Testis (tissue), 2 donors: Measurements from ENCODE around the gene MMRN1.

Source experiments
- CTCF ChIP-seq, 3 experiments: fragments of 450-650 bp in 2 of 3; fragments of 200-600 bp in 1 of 3; sonication (generic) in 1 of 3; IDR thresholded peaks; one replicate each; pipeline ENCODE4 v1.5.1; 2016 to 2019; ENCODE audit warnings: antibody characterized with exemption in 3 of 3, mild to moderate bottlenecking in 2 of 3, moderate library complexity in 1 of 3
- POLR2A ChIP-seq: fragments of 450-650 bp; IDR thresholded peaks from one replicate; pipeline ENCODE4 v1.6.1; 2017; ENCODE audit warnings: antibody characterized with exemption, mild to moderate bottlenecking, moderate library complexity

GRCh38 chr4:89898304-89898716 is 3.7 kb downstream of the MMRN1 start:
- no peak for TF ChIP-seq CTCF (IDR thresholded peaks at IDR 0.05)
- TF ChIP-seq POLR2A: no peak
